Measurements from ENCODE around the gene POPDC3.

GRCh38 chr6:105215506-105215905 lies 35.7 kb upstream of the POPDC3 start:
- TF ChIP-seq REST (IDR thresholded peaks at IDR 0.05; ENCODE audit: insufficient read depth in 1 of 2, low read depth in 2 of 2, low read length in 1 of 2) (no peak), POLR2AphosphoS5 (IDR thresholded peaks at IDR 0.05; ENCODE audit: low read depth, low read length) (no peak), CTCF (IDR thresholded peaks at IDR 0.05) (no peak), SIN3A (IDR thresholded peaks at IDR 0.05; ENCODE audit: borderline replicate concordance, insufficient read depth, low read depth, low read length) (no peak)

Measured in Panc1 (cell line).